Mesenchymal stem cell (in vitro differentiated cells and primary cell): Measurements from ENCODE around the gene KATNAL2.
"Not testable (repeated sequence)": the region's sequence is repeated elsewhere in the genome, so short reads cannot be mapped to it uniquely, and the experiment has no call there.

ENCODE experiments used
- DNase-seq: peaks from one replicate; pipeline ENCODE4 v3.0.0-alpha.2; 2013
- H2AFZ ChIP-seq: one replicate; pipeline ENCODE4 v1.6.1; 2013; ENCODE audit warnings: low read depth, mild to moderate bottlenecking, control low read depth, inconsistent platforms, low read length, moderate library complexity
- H2AK5ac ChIP-seq: 2 replicates; pipeline ENCODE4 v1.6.1; 2013; ENCODE audit warnings: low read length, moderate library complexity, mild to moderate bottlenecking, inconsistent platforms; ENCODE audit not compliant: severe bottlenecking
- H2BK120ac ChIP-seq: one replicate; pipeline ENCODE4 v1.6.1; 2013; ENCODE audit warnings: low read depth, mild to moderate bottlenecking, inconsistent platforms, low read length, moderate library complexity
- H2BK12ac ChIP-seq, 2 experiments: one replicate each; pipeline ENCODE4 v1.6.1; 2013; ENCODE audit warnings: inconsistent platforms in 2 of 2, low read length in 2 of 2, mild to moderate bottlenecking in 2 of 2, moderate library complexity in 2 of 2, control low read depth in 1 of 2
- H2BK15ac ChIP-seq: one replicate; pipeline ENCODE4 v1.6.1; 2013; ENCODE audit warnings: mild to moderate bottlenecking, low read depth, inconsistent platforms; ENCODE audit not compliant: poor library complexity, severe bottlenecking
- H2BK5ac ChIP-seq: 2 replicates; pipeline ENCODE4 v1.6.1; 2013; ENCODE audit warnings: low read depth, mild to moderate bottlenecking, low read length, control low read depth, inconsistent platforms; ENCODE audit not compliant: poor library complexity, severe bottlenecking
- H3K14ac ChIP-seq, 2 experiments: one replicate each; pipeline ENCODE4 v1.6.1; 2013; ENCODE audit warnings: inconsistent platforms in 2 of 2, low read length in 2 of 2, control low read depth in 1 of 2, mild to moderate bottlenecking in 1 of 2, moderate library complexity in 1 of 2
- H3K18ac ChIP-seq, 2 experiments: one replicate each; pipeline ENCODE4 v1.6.1; 2013; ENCODE audit warnings: inconsistent platforms in 2 of 2, low read length in 2 of 2, control low read depth in 1 of 2, low read depth in 1 of 2, mild to moderate bottlenecking in 1 of 2
- H3K23ac ChIP-seq, 2 experiments: one replicate each; pipeline ENCODE4 v1.6.1; 2013; ENCODE audit warnings: inconsistent platforms in 2 of 2, low read length in 2 of 2, mild to moderate bottlenecking in 2 of 2, moderate library complexity in 2 of 2, control low read depth in 1 of 2
- H3K27ac ChIP-seq: 2 replicates; pipeline ENCODE4 v1.5.1; 2013; ENCODE audit warnings: mild to moderate bottlenecking, moderate library complexity, low read length, control low read depth, inconsistent platforms; ENCODE audit not compliant: poor library complexity, severe bottlenecking
- H3K27me3 ChIP-seq, 2 experiments: 2 replicates each; pipeline versions ENCODE4 v1.6.1 to v1.7.0; 2013; ENCODE audit warnings: low read length in 2 of 2, mild to moderate bottlenecking in 2 of 2, moderate library complexity in 2 of 2, control low read depth in 1 of 2, inconsistent platforms in 1 of 2; ENCODE audit not compliant: control insufficient read depth in 1 of 2, insufficient read depth in 1 of 2
- H3K36me3 ChIP-seq, 2 experiments: 2 replicates each; pipeline versions ENCODE4 v1.6.1 to v1.7.0; 2013; ENCODE audit warnings: low read length in 2 of 2, control low read depth in 1 of 2, inconsistent platforms in 1 of 2, low read depth in 1 of 2, mild to moderate bottlenecking in 1 of 2; ENCODE audit not compliant: insufficient read depth in 2 of 2, control insufficient read depth in 1 of 2
- H3K4ac ChIP-seq, 2 experiments: one replicate each; pipeline ENCODE4 v1.6.1; 2013; ENCODE audit warnings: inconsistent platforms in 2 of 2, low read length in 2 of 2, mild to moderate bottlenecking in 2 of 2, moderate library complexity in 2 of 2, control low read depth in 1 of 2, low read depth in 1 of 2
- H3K4me1 ChIP-seq: 2 replicates; pipeline ENCODE4 v1.6.1; 2013; ENCODE audit warnings: low read depth, low read length, control low read depth; ENCODE audit not compliant: control insufficient read depth, insufficient read depth
- H3K4me2 ChIP-seq: 2 replicates; pipeline ENCODE4 v1.6.1; 2013; ENCODE audit warnings: low read length, mild to moderate bottlenecking, inconsistent platforms; ENCODE audit not compliant: poor library complexity, severe bottlenecking
- H3K4me3 ChIP-seq, 2 experiments: 2 replicates each; pipeline versions ENCODE4 v1.5.1 to v1.7.0; 2013; ENCODE audit warnings: low read length in 2 of 2, mild to moderate bottlenecking in 2 of 2, control low read depth in 1 of 2, low read depth in 1 of 2; ENCODE audit not compliant: insufficient read depth in 1 of 2
- H3K79me1 ChIP-seq: replicated peaks from 2 replicates; pipeline ENCODE4 v1.6.1; 2013; ENCODE audit warnings: mild to moderate bottlenecking, control low read depth, low read length, inconsistent platforms; ENCODE audit not compliant: poor library complexity, severe bottlenecking
- H3K9ac ChIP-seq: 2 replicates; pipeline ENCODE4 v1.7.0; 2013; ENCODE audit warnings: mild to moderate bottlenecking, low read length, moderate library complexity
- H3K9me3 ChIP-seq: 2 replicates; pipeline ENCODE4 v1.7.0; 2013; ENCODE audit warnings: mild to moderate bottlenecking, low read length; ENCODE audit not compliant: control insufficient read depth
- H4K8ac ChIP-seq: one replicate; pipeline ENCODE4 v1.6.1; 2013; ENCODE audit warnings: inconsistent platforms, mild to moderate bottlenecking, low read length, moderate library complexity
- H4K91ac ChIP-seq: one replicate; pipeline ENCODE4 v1.6.1; 2013; ENCODE audit warnings: mild to moderate bottlenecking, low read length, inconsistent platforms
- WGBS: methylation state at CpG from one replicate; pipeline ENCODE4 v1.1.7; 2013; ENCODE audit warnings: mixed read lengths; 5-methylcytosine and 5-hydroxymethylcytosine counted together

KATNAL2 gene

GRCh38 chr18:46950064-46950656 is 32.8 kb downstream of the KATNAL2 start:
- H4K8ac ChIP-seq, result no peak overlapping the region
- no peaks in the 10 kb centered on the region for H3K79me1 ChIP-seq
- no peak overlapping the region for H2BK120ac ChIP-seq
- no peak overlapping the region for H3K18ac ChIP-seq
- H3K4me1 ChIP-seq, result no peaks in the 10 kb centered on the region
- H3K4ac ChIP-seq, result no peak overlapping the region
- H2AK5ac ChIP-seq, result no peak overlapping the region
- no peaks in the 10 kb centered on the region for H3K36me3 ChIP-seq
- H3K23ac ChIP-seq, result no peak overlapping the region
- DNase-seq, result peak; percentile 32
- H3K9me3 ChIP-seq, result no peaks in the 10 kb centered on the region
- no peak overlapping the region for H3K4me2 ChIP-seq
- H2BK12ac ChIP-seq, result no peak overlapping the region
- H3K4me3 ChIP-seq, result no peak overlapping the region
- H4K91ac ChIP-seq, result no peak overlapping the region
- no peak overlapping the region for H2BK15ac ChIP-seq
- no peak overlapping the region for H2AFZ ChIP-seq
- no peak overlapping the region for H3K9ac ChIP-seq
- no peak overlapping the region for H2BK5ac ChIP-seq
- H3K27me3 ChIP-seq, result no peaks in the 10 kb centered on the region
- H3K27ac ChIP-seq, result no peak overlapping the region
- H3K14ac ChIP-seq, result no peak overlapping the region
- 47% methylated on average over 3 of the region's 5 CpGs for WGBS

- Histone ChIP-seq H4K91ac (no peak overlapping the region), H2AK5ac (no peak overlapping the region), H2BK5ac (no peak overlapping the region), H3K36me3 (no peaks in the 10 kb centered on the region), H2BK120ac (no peak overlapping the region), H3K18ac (no peak overlapping the region), H2BK15ac (no peak overlapping the region), H3K27me3 (no peaks in the 10 kb centered on the region), H3K14ac (no peak overlapping the region), H3K9me3 (no peaks in the 10 kb centered on the region), H3K4ac (no peak overlapping the region), H3K4me2 (no peak overlapping the region), H3K79me1 (no peaks in the 10 kb centered on the region), H3K4me1 (no peaks in the 10 kb centered on the region), H2AFZ (no peak overlapping the region), H3K23ac (no peak overlapping the region), H4K8ac (no peak overlapping the region), H2BK12ac (no peak overlapping the region), H3K9ac (no peak overlapping the region), H3K27ac (no peak overlapping the region), H3K4me3 (no peak overlapping the region)
- no peak for DNase-seq
- WGBS, result 63% methylated on average over 4 of the region's 5 CpGs
Observed at GRCh38 chr18:46953195-46953594, 35.8 kb downstream of the KATNAL2 start.

GRCh38 chr18:46958209-46958608 is 40.8 kb downstream of the KATNAL2 start:
- no peaks in the 10 kb centered on the region for H3K36me3 ChIP-seq
- H2BK5ac ChIP-seq, result no peak overlapping the region
- no peak overlapping the region for H3K4ac ChIP-seq
- no peak overlapping the region for H3K18ac ChIP-seq
- no peak overlapping the region for H3K23ac ChIP-seq
- no peak overlapping the region for H4K8ac ChIP-seq
- no peak overlapping the region for H2BK120ac ChIP-seq
- WGBS, result 76% methylated on average over 3 of the region's 4 CpGs
- H2AK5ac ChIP-seq, result no peak overlapping the region
- no peak overlapping the region for H3K14ac ChIP-seq
- no peak overlapping the region for H2BK12ac ChIP-seq
- no peak overlapping the region for H3K27ac ChIP-seq
- no peak overlapping the region for H3K9ac ChIP-seq
- no peaks in the 10 kb centered on the region for H3K27me3 ChIP-seq
- no peaks in the 10 kb centered on the region for H3K9me3 ChIP-seq
- no peak overlapping the region for H2BK15ac ChIP-seq
- H3K4me2 ChIP-seq, result no peak overlapping the region
- H3K79me1 ChIP-seq, result no peaks in the 10 kb centered on the region
- no peaks in the 10 kb centered on the region for H3K4me1 ChIP-seq
- no peak overlapping the region for H3K4me3 ChIP-seq
- DNase-seq, result no peak
- H2AFZ ChIP-seq, result no peak overlapping the region
- H4K91ac ChIP-seq, result no peak overlapping the region

GRCh38 chr18:46963656-46964578 is 46.5 kb downstream of the KATNAL2 start:
- H3K4me1 ChIP-seq, result not testable (repeated sequence)
- no CpG with 5 or more reads among the region's 79 CpGs for WGBS

More at GRCh38 chr18:46963656-46964578, 46.5 kb downstream of the KATNAL2 start:
- H4K8ac ChIP-seq, H2BK120ac ChIP-seq, H3K36me3 ChIP-seq, H3K79me1 ChIP-seq, H3K18ac ChIP-seq, H3K4me3 ChIP-seq, H2AFZ ChIP-seq, H2BK15ac ChIP-seq, H3K4ac ChIP-seq, H4K91ac ChIP-seq, H3K23ac ChIP-seq, H3K9me3 ChIP-seq, H3K27ac ChIP-seq, DNase-seq, H3K27me3 ChIP-seq, H3K4me2 ChIP-seq, H2BK12ac ChIP-seq, H3K9ac ChIP-seq, H2BK5ac ChIP-seq, H3K14ac ChIP-seq, H2AK5ac ChIP-seq: not testable (repeated sequence)
